Testis (tissue), 3 donors: ENCODE data around the gene ZBTB4. TPM values are rescaled to one million over a fixed set of nuclear protein-coding genes. Genes with fewer than 3 reads are reported as not detected.

Experiments used
- DNase-seq: peaks from one replicate; pipeline ENCODE4 v3.0.0-alpha.2; 2019
- H3K27ac ChIP-seq, 2 donors: fragments of 200-600 bp; sonication (generic); one replicate each; pipeline ENCODE4 v1.5.1; 2019
- H3K27me3 ChIP-seq: fragments of 200-600 bp; sonication (generic); one replicate; pipeline ENCODE4 v1.5.1; 2019
- H3K36me3 ChIP-seq: fragments of 200-600 bp; sonication (generic); one replicate; pipeline ENCODE4 v1.5.1; 2017; ENCODE audit warnings: low read depth; ENCODE audit errors: missing control alignments
- H3K4me1 ChIP-seq: fragments of 200-600 bp; sonication (generic); one replicate; pipeline ENCODE4 v1.5.1; 2019
- H3K4me3 ChIP-seq, 2 donors: fragments of 200-600 bp; sonication (generic); one replicate each; pipeline ENCODE4 v1.5.1; 2017 to 2019
- H3K9me3 ChIP-seq: fragments of 200-600 bp; sonication (generic); one replicate; pipeline ENCODE4 v1.5.1; 2017
- POLR2A ChIP-seq: fragments of 450-650 bp; IDR thresholded peaks from one replicate; pipeline ENCODE4 v1.6.1; 2017; ENCODE audit warnings: antibody characterized with exemption, mild to moderate bottlenecking, moderate library complexity
- WGBS, 2 donors: methylation state at CpG; one replicate each; pipeline ENCODE4 v1.1.5; 2018; 5-methylcytosine and 5-hydroxymethylcytosine counted together
- intact Hi-C: fragments of 100-400 bp; cut with DNase I; formaldehyde crosslinking; loops from one replicate; pipeline ENCODE4 v1.15.1; 2023; ENCODE audit warnings: low total_unique reads
- polyA plus RNA-seq: library from polyadenylated mRNA; stranded (reverse); fragments of 350-450 nt; fragmentation: Illumina TruSeq; extraction: RNeasy Lipid Tissue Mini Kit (QIAGEN cat#74804); gene quantifications from one replicate; pipeline ENCODE4 v1.2.3, GENCODE V29; 2014; ENCODE audit warnings: low read depth, low replicate concordance; ENCODE audit not compliant: insufficient read depth
- total RNA-seq, 2 donors: library from RNA; depleted of rRNA; stranded (reverse); fragments of >200 nt; gene quantifications; one replicate each; pipeline ENCODE4 v1.2.3, GENCODE V29; 2016
- TF ChIP-seq, protein P1 (sequence below), 3 experiments: fragments of 450-650 bp in 2 of 3; fragments of 200-600 bp in 1 of 3; sonication (generic) in 1 of 3; IDR thresholded peaks; one replicate each; pipeline ENCODE4 v1.5.1; 2016 to 2019; ENCODE audit warnings: antibody characterized with exemption in 3 of 3, mild to moderate bottlenecking in 2 of 3, moderate library complexity in 1 of 3

ZBTB4 gene
- total and polyA plus RNA-seq, 3 donors from 2014 or later = 34.0 to 43.4 (median 39.5) TPM

DNA sequence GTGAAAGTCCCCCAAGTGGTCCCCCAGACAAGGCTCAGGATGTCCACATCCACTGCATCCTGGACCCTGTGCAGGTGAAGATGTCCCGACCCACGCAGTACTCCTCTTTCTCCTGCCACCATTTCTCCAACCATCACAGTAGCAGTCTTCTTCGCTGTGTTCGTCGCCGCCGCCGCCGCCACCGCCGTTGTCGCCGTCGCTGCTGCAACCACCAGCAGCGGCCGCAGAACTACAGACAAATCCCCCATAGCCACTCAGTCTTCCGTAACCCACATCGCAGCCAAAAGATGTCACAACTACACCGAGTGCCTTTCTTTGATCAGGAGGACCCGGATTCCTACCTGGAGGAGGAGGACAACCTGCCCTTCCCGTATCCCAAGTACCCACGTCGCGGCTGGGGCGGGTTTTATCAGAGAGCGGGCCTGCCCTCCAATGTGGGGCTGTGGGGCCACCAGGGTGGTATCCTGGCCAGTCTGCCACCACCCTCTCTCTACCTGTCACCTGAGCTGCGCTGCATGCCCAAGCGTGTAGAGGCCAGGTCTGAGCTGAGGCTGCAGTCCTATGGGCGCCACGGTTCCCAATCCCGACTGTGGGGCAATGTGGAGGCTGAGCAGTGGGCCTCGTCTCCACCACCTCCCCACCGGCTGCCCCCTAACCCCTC is 53.1 kb downstream of the ZBTB4 start:
- Histone ChIP-seq H3K4me3 (no peak overlapping the region), H3K27ac (no peak overlapping the region), H3K36me3 (no peaks in the 10 kb centered on the region), H3K27me3 (no peaks in the 10 kb centered on the region), H3K9me3 (no peaks in the 10 kb centered on the region), H3K4me1 (no peaks in the 10 kb centered on the region)
- WGBS, 2 donors = 93 to 94% methylated on average over 28 to 33 of the region's 33 CpGs
- no peak for DNase-seq
- TF ChIP-seq POLR2A = no peak
- TF ChIP-seq, protein P1, sequence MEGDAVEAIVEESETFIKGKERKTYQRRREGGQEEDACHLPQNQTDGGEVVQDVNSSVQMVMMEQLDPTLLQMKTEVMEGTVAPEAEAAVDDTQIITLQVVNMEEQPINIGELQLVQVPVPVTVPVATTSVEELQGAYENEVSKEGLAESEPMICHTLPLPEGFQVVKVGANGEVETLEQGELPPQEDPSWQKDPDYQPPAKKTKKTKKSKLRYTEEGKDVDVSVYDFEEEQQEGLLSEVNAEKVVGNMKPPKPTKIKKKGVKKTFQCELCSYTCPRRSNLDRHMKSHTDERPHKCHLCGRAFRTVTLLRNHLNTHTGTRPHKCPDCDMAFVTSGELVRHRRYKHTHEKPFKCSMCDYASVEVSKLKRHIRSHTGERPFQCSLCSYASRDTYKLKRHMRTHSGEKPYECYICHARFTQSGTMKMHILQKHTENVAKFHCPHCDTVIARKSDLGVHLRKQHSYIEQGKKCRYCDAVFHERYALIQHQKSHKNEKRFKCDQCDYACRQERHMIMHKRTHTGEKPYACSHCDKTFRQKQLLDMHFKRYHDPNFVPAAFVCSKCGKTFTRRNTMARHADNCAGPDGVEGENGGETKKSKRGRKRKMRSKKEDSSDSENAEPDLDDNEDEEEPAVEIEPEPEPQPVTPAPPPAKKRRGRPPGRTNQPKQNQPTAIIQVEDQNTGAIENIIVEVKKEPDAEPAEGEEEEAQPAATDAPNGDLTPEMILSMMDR (IDR thresholded peaks at IDR 0.05) = no peak
- intact Hi-C loops = no loop called here

DNA sequence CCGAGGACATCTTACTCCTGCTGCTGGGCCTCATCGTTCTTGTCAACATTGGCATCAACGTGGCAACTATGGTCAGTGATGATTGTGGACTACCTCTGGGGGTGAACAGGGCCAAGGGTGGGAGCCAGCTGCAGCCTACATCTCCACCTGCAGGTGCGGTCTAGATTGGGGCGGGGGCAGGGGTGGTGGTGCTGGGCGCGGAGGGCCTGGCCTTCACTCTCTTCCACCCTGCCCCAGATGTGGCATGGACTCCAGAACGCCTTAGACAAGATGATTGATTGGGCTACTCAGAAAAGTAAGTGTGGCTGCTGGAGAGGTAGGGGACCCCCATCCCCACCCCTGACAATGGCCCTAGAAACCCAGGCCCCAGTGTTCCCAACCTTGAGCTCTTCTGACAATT is 53.7 kb downstream of the ZBTB4 start:
- intact Hi-C loops = no loop called here
- Histone ChIP-seq H3K27me3 (no peaks in the 10 kb centered on the region), H3K9me3 (no peaks in the 10 kb centered on the region), H3K27ac (no peak overlapping the region), H3K36me3 (no peaks in the 10 kb centered on the region), H3K4me1 (no peaks in the 10 kb centered on the region), H3K4me3 (no peak overlapping the region)
- 89 to 92% methylated on average over 5 to 8 of the region's 8 CpGs for WGBS, 2 donors
- no peak for TF ChIP-seq POLR2A
- TF ChIP-seq, protein P1 (IDR thresholded peaks at IDR 0.05) = no peak
- no peak for DNase-seq

- DNase-seq = no peak
- no peak within 1 kb of the TSS for H3K4me3 ChIP-seq
- no peak for TF ChIP-seq POLR2A
- TF ChIP-seq, protein P1 (IDR thresholded peaks at IDR 0.05) = no peak
- no peaks in the 10 kb centered on the region for H3K9me3 ChIP-seq
- 84 to 91% methylated on average over 7 of the region's 7 CpGs for WGBS, 2 donors
- H3K4me1 ChIP-seq = no peaks in the 10 kb centered on the region
- intact Hi-C loops = no loop called here
- no peaks in the 10 kb centered on the region for H3K36me3 ChIP-seq
- no peak within 1 kb of the TSS for H3K27ac ChIP-seq
- H3K27me3 ChIP-seq = no peaks in the 10 kb centered on the region
These were observed 54.1 kb downstream of the ZBTB4 start, which contains the start of gene SPEM2 for GRCh38 chr17:7425316-7425715. Gene SPEM2 (plus strand): TSS chr17:7425616. CDS start chr17:7425689, 73 bp downstream.

DNA sequence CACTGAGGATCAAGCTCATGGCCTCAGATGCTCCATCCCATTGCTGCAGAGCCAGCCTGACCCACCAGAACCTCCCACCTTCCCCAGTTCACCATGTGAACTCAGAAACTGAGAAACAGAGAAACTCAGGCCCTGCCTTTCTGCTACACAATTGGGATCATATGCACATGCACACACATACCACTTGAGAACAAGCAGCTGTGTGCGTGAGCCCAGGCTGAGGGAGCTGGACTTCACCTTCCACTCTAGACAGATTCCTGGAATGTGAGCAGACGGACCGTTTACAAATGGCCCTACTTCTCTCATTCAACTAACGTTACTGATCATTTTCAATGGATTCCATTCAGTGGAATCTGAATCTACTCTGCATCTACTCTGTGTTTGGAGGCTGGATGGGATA is 55.8 kb downstream of the ZBTB4 start:
- intact Hi-C loops = no loop called here
- H3K4me3 ChIP-seq = no peak overlapping the region
- TF ChIP-seq, protein P1 (IDR thresholded peaks at IDR 0.05) = no peak
- no peak for TF ChIP-seq POLR2A
- no peaks in the 10 kb centered on the region for H3K9me3 ChIP-seq
- H3K4me1 ChIP-seq = no peaks in the 10 kb centered on the region
- H3K27ac ChIP-seq = no peak overlapping the region
- no peak for DNase-seq
- WGBS, 2 donors = 77 to 84% methylated on average over 4 of the region's 4 CpGs
- H3K36me3 ChIP-seq = no peaks in the 10 kb centered on the region
- H3K27me3 ChIP-seq = no peaks in the 10 kb centered on the region

- Histone ChIP-seq H3K4me3 (no peak overlapping the region), H3K9me3 (no peaks in the 10 kb centered on the region), H3K4me1 (no peaks in the 10 kb centered on the region), H3K27me3 (no peaks in the 10 kb centered on the region), H3K36me3 (no peaks in the 10 kb centered on the region), H3K27ac (no peak overlapping the region)
- 91 to 94% methylated on average over 15 to 16 of the region's 16 CpGs for WGBS, 2 donors
- no peak for TF ChIP-seq POLR2A
- TF ChIP-seq, protein P1 (IDR thresholded peaks at IDR 0.05) = no peak
- no peak for DNase-seq
- intact Hi-C loops = no loop called here
These were observed 58.2 kb downstream of the ZBTB4 start for GRCh38 chr17:7421186-7421585.
